IPS-18a (cell line): ENCODE results near the gene LRP8.

ENCODE experiments used
- H3K27ac ChIP-seq: one replicate; pipeline ENCODE4 v1.5.1; 2013; ENCODE audit warnings: low read length
- H3K27me3 ChIP-seq: one replicate; pipeline ENCODE4 v1.6.1; 2013; ENCODE audit warnings: mild to moderate bottlenecking, low read length; ENCODE audit not compliant: control insufficient read depth, insufficient read depth
- H3K36me3 ChIP-seq: one replicate; pipeline ENCODE4 v1.6.1; 2013; ENCODE audit warnings: low read depth, low read length; ENCODE audit not compliant: control insufficient read depth
- H3K4me1 ChIP-seq: one replicate; pipeline ENCODE4 v1.6.1; 2013; ENCODE audit warnings: low read depth, low read length; ENCODE audit not compliant: control insufficient read depth
- H3K4me3 ChIP-seq: one replicate; pipeline ENCODE4 v1.5.1; 2013; ENCODE audit warnings: low read length
- H3K9ac ChIP-seq: one replicate; pipeline ENCODE4 v1.6.1; 2013; ENCODE audit warnings: mild to moderate bottlenecking, low read length, moderate library complexity
- H3K9me3 ChIP-seq: one replicate; pipeline ENCODE4 v1.6.1; 2013; ENCODE audit warnings: low read depth, low read length; ENCODE audit not compliant: control insufficient read depth

The LRP8 gene

GRCh38 chr1:53356637-53357036 lies 28.8 kb upstream of the LRP8 start:
- H3K27me3 ChIP-seq = no peaks in the 10 kb centered on the region
- no peak overlapping the region for H3K9ac ChIP-seq
- no peaks in the 10 kb centered on the region for H3K4me1 ChIP-seq
- no peaks in the 10 kb centered on the region for H3K36me3 ChIP-seq
- no peak overlapping the region for H3K27ac ChIP-seq
- no peak overlapping the region for H3K4me3 ChIP-seq
- no peaks in the 10 kb centered on the region for H3K9me3 ChIP-seq

- Histone ChIP-seq H3K4me1 (no peaks in the 10 kb centered on the region), H3K4me3 (no peak overlapping the region)
Observed at GRCh38 chr1:53354119-53354518, 26.2 kb upstream of the LRP8 start.

GRCh38 chr1:53352561-53352960 lies 24.7 kb upstream of the LRP8 start:
- Histone ChIP-seq H3K36me3 (no peaks in the 10 kb centered on the region), H3K9ac (no peak overlapping the region), H3K27ac (no peak overlapping the region), H3K9me3 (no peaks in the 10 kb centered on the region), H3K4me3 (no peak overlapping the region), H3K27me3 (no peaks in the 10 kb centered on the region), H3K4me1 (no peaks in the 10 kb centered on the region)

More at GRCh38 chr1:53354119-53354518, 26.2 kb upstream of the LRP8 start:
- Histone ChIP-seq H3K9me3 (no peaks in the 10 kb centered on the region), H3K36me3 (no peaks in the 10 kb centered on the region), H3K9ac (no peak overlapping the region), H3K27ac (no peak overlapping the region), H3K27me3 (no peaks in the 10 kb centered on the region)

- no peak overlapping the region for H3K9ac ChIP-seq
- H3K36me3 ChIP-seq = no peaks in the 10 kb centered on the region
- no peaks in the 10 kb centered on the region for H3K9me3 ChIP-seq
- no peak overlapping the region for H3K27ac ChIP-seq
- H3K4me3 ChIP-seq = no peak overlapping the region
- H3K27me3 ChIP-seq = no peaks in the 10 kb centered on the region
- no peaks in the 10 kb centered on the region for H3K4me1 ChIP-seq
Observed at GRCh38 chr1:53350853-53351767, 23.2 kb upstream of the LRP8 start.

GRCh38 chr1:53349968-53350852 lies 22.3 kb upstream of the LRP8 start:
- Histone ChIP-seq H3K27ac (no peak overlapping the region), H3K9me3 (no peaks in the 10 kb centered on the region), H3K27me3 (no peaks in the 10 kb centered on the region), H3K4me3 (no peak overlapping the region), H3K9ac (no peak overlapping the region), H3K4me1 (no peaks in the 10 kb centered on the region), H3K36me3 (no peaks in the 10 kb centered on the region)

GRCh38 chr1:53349369-53349835 lies 21.5 kb upstream of the LRP8 start:
- H3K27me3 ChIP-seq = no peaks in the 10 kb centered on the region
- no peak overlapping the region for H3K4me3 ChIP-seq
- H3K27ac ChIP-seq = no peak overlapping the region
- no peak overlapping the region for H3K9ac ChIP-seq
- H3K36me3 ChIP-seq = no peaks in the 10 kb centered on the region
- H3K4me1 ChIP-seq = no peaks in the 10 kb centered on the region
- no peaks in the 10 kb centered on the region for H3K9me3 ChIP-seq

- Histone ChIP-seq H3K9ac (no peak overlapping the region), H3K9me3 (no peaks in the 10 kb centered on the region), H3K4me1 (no peaks in the 10 kb centered on the region), H3K36me3 (no peaks in the 10 kb centered on the region), H3K27ac (no peak overlapping the region), H3K4me3 (no peak overlapping the region), H3K27me3 (no peaks in the 10 kb centered on the region)
Observed at GRCh38 chr1:53348486-53349368, 20.9 kb upstream of the LRP8 start.

- Histone ChIP-seq H3K9ac (no peak overlapping the region), H3K4me3 (no peak overlapping the region), H3K36me3 (no peaks in the 10 kb centered on the region), H3K4me1 (no peaks in the 10 kb centered on the region), H3K9me3 (no peaks in the 10 kb centered on the region), H3K27ac (no peak overlapping the region), H3K27me3 (no peaks in the 10 kb centered on the region)
Observed at GRCh38 chr1:53346814-53347176, 18.9 kb upstream of the LRP8 start.

- Histone ChIP-seq H3K9ac (no peak overlapping the region), H3K36me3 (no peaks in the 10 kb centered on the region)
Observed at GRCh38 chr1:53345996-53346813, 18.3 kb upstream of the LRP8 start.

GRCh38 chr1:53344921-53345838 lies 17.3 kb upstream of the LRP8 start:
- Histone ChIP-seq H3K4me3 (no peak overlapping the region), H3K36me3 (no peaks in the 10 kb centered on the region), H3K27me3 (no peaks in the 10 kb centered on the region), H3K9me3 (no peaks in the 10 kb centered on the region), H3K27ac (no peak overlapping the region), H3K9ac (no peak overlapping the region), H3K4me1 (no peaks in the 10 kb centered on the region)

More at GRCh38 chr1:53345996-53346813, 18.3 kb upstream of the LRP8 start:
- Histone ChIP-seq H3K4me3 (no peak overlapping the region), H3K9me3 (no peaks in the 10 kb centered on the region), H3K27ac (no peak overlapping the region), H3K4me1 (no peaks in the 10 kb centered on the region), H3K27me3 (no peaks in the 10 kb centered on the region)
